Hepatocyte (in vitro differentiated cells): ENCODE measurements around the gene LYL1. TPM values are rescaled to one million over a fixed set of nuclear protein-coding genes. Genes with fewer than 3 reads are reported as not detected.

Experiments used
- DNase-seq: peaks from one replicate; pipeline ENCODE4 v3.0.0-alpha.2; 2016; ENCODE audit warnings: low spot score
- H2AFZ ChIP-seq: fragments of 200-600 bp; sonication (generic); 2 replicates; pipeline ENCODE4 v1.6.0; 2016; ENCODE audit warnings: antibody characterized with exemption, mild to moderate bottlenecking
- H3K27ac ChIP-seq: fragments of 200-600 bp; sonication (generic); 2 replicates; pipeline ENCODE4 v1.5.1; 2016; ENCODE audit warnings: mild to moderate bottlenecking
- H3K27me3 ChIP-seq: fragments of 200-600 bp; sonication (generic); 2 replicates; pipeline ENCODE4 v1.6.1; 2016
- H3K36me3 ChIP-seq: fragments of 200-600 bp; sonication (generic); replicated peaks from 2 replicates; pipeline ENCODE4 v1.5.1; 2016; ENCODE audit warnings: low read depth; ENCODE audit not compliant: insufficient read depth
- H3K4me1 ChIP-seq: fragments of 200-600 bp; sonication (generic); 2 replicates; pipeline ENCODE4 v1.5.1; 2016; ENCODE audit warnings: mild to moderate bottlenecking, moderate library complexity; ENCODE audit not compliant: insufficient read depth
- H3K4me2 ChIP-seq: fragments of 200-600 bp; sonication (generic); 2 replicates; pipeline ENCODE4 v1.6.0; 2016
- H3K4me3 ChIP-seq: fragments of 200-600 bp; sonication (generic); 2 replicates; pipeline ENCODE4 v1.5.1; 2016; ENCODE audit warnings: mild to moderate bottlenecking
- H3K79me2 ChIP-seq: fragments of 200-600 bp; sonication (generic); 2 replicates; pipeline ENCODE4 v1.6.0; 2017; ENCODE audit warnings: mild to moderate bottlenecking
- H3K9me2 ChIP-seq: fragments of 200-600 bp; sonication (generic); replicated peaks from 2 replicates; pipeline ENCODE4 v1.6.0; 2017; ENCODE audit warnings: mild to moderate bottlenecking; ENCODE audit not compliant: insufficient read depth
- H3K9me3 ChIP-seq: fragments of 200-600 bp; sonication (generic); 2 replicates; pipeline ENCODE4 v1.5.1; 2016; ENCODE audit warnings: low read depth, mild to moderate bottlenecking
- H4K20me1 ChIP-seq: fragments of 200-600 bp; sonication (generic); 2 replicates; pipeline ENCODE4 v1.6.0; 2016; ENCODE audit warnings: mild to moderate bottlenecking; ENCODE audit not compliant: insufficient read depth, poor library complexity, severe bottlenecking
- CTCF ChIP-seq: fragments of 200-600 bp; sonication (generic); IDR thresholded peaks from 2 replicates; pipeline ENCODE4 v1.5.1; 2016; ENCODE audit warnings: antibody characterized with exemption, mild to moderate bottlenecking; ENCODE audit not compliant: poor library complexity
- EZH2 ChIP-seq: fragments of 200-600 bp; sonication (generic); IDR thresholded peaks from 2 replicates; pipeline ENCODE4 v1.6.1; 2016; ENCODE audit warnings: antibody characterized with exemption, mild to moderate bottlenecking, borderline replicate concordance
- EZH2phosphoT487 ChIP-seq: fragments of 200-600 bp; sonication (generic); IDR thresholded peaks from one replicate; pipeline ENCODE4 v1.6.1; 2018; ENCODE audit warnings: antibody characterized with exemption, mild to moderate bottlenecking, low read depth, moderate library complexity; ENCODE audit not compliant: unreplicated experiment, severe bottlenecking
- WGBS: methylation state at CpG from one replicate; pipeline ENCODE4 v1.1.6; 2016; ENCODE audit warnings: low lambda C conversion rate; ENCODE audit errors: missing lambda C conversion rate; 5-methylcytosine and 5-hydroxymethylcytosine counted together
- polyA plus RNA-seq: library from polyadenylated mRNA; unstranded; fragments of >200 nt; fragmentation: Nextera tagmentation; extraction: Ambion mirVana; gene quantifications from 2 replicates; pipeline ENCODE4 v1.2.1, GENCODE V29; 2016
- total RNA-seq: library from RNA; depleted of rRNA; stranded (reverse); fragments of >200 nt; gene quantifications from 2 replicates; pipeline ENCODE4 v1.2.3, GENCODE V29; 2014

The LYL1 gene
- total and polyA plus RNA-seq, 2 experiments from 2014 or later, result 0.47 to 1.4 TPM

DNA sequence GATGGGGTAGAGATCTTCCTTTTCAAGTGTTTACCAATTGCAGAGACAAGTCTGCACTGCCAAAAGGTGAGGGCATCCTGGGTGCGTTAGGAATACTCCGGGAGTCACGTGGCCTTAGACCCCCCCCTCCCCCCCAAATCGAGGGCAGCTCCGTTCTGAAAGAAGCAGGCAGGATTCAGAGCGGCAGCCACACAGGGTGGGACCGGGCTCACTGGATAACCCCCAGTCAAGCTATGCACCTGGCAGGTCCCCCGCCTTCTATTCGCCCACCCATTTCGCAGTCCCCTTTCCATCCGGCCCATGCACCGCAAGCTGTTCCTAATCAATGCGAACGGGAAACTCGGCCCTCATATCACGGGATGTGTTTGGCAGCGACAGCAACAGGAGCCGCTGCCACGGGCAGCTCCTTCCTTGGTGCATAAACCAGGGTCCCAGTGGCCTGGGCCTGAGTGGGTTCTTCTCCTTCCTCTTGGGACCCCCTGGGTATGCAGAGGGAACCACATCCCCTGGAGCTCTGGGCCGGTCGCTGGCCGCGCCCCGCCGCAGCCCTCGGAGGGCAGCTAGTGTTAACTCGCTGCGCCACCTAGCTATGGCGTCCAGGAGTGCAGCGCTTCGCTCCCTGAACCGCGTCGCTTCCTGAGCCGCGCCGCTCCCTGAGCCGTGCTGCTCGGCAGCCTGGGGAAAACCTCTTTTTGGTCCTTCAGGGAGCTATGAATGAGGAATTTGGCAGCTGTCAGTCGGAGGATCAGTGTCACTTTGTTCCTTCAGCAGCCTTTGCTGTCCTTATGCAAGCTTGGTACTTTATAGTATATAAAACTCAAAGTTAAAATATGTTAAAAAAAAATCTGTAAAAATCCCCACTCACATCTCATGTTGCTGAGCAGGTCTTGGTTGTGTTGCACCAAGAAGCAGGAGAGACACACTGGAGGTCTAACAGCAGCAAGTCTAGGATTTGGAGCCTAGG is 41.4 kb downstream of the LYL1 start:
- H3K79me2 ChIP-seq, result peaks cover 3% of the 10 kb centered on the region

DNA sequence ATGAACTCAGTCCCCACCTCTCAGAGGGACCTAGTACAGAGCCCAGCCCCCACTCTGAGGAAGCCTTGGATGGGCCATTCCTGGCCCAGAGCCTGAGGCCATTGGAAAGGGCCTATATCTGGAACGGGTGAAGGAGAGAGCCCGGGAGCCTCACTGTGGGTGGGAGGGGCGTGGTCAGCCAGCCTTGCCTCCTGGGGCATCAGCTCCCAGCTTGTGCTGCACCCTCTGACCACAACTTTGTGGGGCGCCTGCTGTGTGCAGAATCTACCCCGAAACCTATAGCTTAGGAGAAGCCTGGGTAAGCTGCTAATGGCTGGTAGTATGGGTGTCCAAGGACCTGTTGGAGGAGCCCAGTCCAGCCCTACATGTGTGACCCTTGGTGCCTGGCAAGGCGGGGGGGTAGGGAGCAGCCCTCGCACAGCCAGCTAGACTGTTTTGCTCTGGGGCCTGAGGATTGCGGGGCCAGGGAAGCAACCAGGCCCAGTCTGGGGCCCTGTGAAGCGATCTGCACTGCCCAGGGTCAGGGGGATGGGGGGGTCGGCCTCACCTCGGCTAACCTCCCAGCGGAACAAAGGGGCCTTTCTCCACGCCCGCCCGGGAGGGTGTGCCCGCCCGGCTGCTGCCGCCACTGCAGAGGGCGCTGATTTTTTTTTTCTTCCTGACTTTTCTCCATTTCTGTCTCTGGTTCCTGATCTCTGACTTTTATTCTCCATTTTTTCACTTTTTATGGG is 42.3 kb downstream of the LYL1 start:
- H2AFZ ChIP-seq, result peak overlapping the region; percentile 16
- DNase-seq, result no peak
- 34% methylated on average over 19 of the region's 19 CpGs for WGBS

More for the DNA sequence above, 41.4 kb downstream of the LYL1 start:
- peaks cover 2% of the 10 kb centered on the region for H4K20me1 ChIP-seq
- H3K9me3 ChIP-seq, result no peaks in the 10 kb centered on the region
- H3K9me2 ChIP-seq, result no peaks in the 10 kb centered on the region
- H3K4me3 ChIP-seq, result no peak overlapping the region
- peaks cover 51% of the 10 kb centered on the region for H3K4me1 ChIP-seq
- peak; percentile 92 for DNase-seq
- peaks cover 32% of the 10 kb centered on the region for H3K27me3 ChIP-seq
- H3K27ac ChIP-seq, result peak overlapping the region; percentile 52
- H3K36me3 ChIP-seq, result no peaks in the 10 kb centered on the region
- WGBS, result 3% methylated on average over 38 of the region's 40 CpGs
- H2AFZ ChIP-seq, result peak overlapping the region; percentile 16
- H3K4me2 ChIP-seq, result peak overlapping the region; percentile 89
- no peak for TF ChIP-seq EZH2phosphoT487
- TF ChIP-seq CTCF, result peak; percentile 99

DNA sequence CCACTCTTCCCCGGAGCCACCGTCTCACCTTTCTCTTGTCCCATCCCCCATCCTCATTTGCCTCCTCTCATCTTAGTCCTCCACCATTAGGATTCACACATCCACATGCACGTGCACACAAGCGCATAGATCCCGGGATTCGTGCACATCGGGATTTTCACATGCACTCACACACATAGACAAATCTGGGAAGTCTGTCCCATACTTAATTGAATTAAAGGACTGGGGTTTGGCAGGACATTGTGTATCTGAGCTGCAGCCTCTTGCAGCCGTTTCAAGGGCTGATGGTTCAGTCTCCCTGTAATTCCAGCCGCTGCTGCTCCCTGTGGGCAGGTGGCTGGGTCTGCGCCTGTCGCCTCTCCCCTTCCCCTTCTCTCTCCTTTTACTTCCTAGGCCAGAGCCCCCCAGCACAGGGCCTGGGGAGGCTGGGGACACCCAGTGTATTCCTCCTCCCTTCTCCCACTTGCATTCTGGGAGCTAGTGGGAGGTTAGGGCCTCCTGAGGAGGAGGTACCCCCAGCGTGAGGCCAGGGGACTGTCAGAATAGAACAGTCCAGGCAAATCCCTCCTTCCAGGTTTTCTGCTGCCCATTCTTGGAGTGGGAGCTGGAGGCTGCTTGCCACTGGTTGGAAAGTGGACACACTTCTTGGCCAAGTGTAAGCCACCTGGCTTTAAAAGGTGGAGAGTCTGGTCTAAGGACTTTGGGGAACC is 43.6 kb downstream of the LYL1 start:
- 64% methylated on average over 12 of the region's 12 CpGs for WGBS

More for the DNA sequence above, 42.3 kb downstream of the LYL1 start:
- no peaks in the 10 kb centered on the region for H3K36me3 ChIP-seq
- no peaks in the 10 kb centered on the region for H3K9me3 ChIP-seq
- peaks cover 59% of the 10 kb centered on the region for H3K4me1 ChIP-seq
- TF ChIP-seq EZH2phosphoT487, result no peak
- TF ChIP-seq CTCF, result no peak
- no peak for TF ChIP-seq EZH2
- peaks cover 32% of the 10 kb centered on the region for H3K27me3 ChIP-seq
- peak overlapping the region; percentile 52 for H3K27ac ChIP-seq
- no peak overlapping the region for H3K4me3 ChIP-seq
- H3K9me2 ChIP-seq, result no peaks in the 10 kb centered on the region
- H3K4me2 ChIP-seq, result peak overlapping the region; percentile 89
- peaks cover 3% of the 10 kb centered on the region for H3K79me2 ChIP-seq
- peaks cover 2% of the 10 kb centered on the region for H4K20me1 ChIP-seq

More for the DNA sequence above, 43.6 kb downstream of the LYL1 start:
- Histone ChIP-seq H2AFZ (no peak overlapping the region), H3K36me3 (no peaks in the 10 kb centered on the region), H3K9me3 (no peaks in the 10 kb centered on the region), H3K27me3 (peaks cover 32% of the 10 kb centered on the region), H3K27ac (peak overlapping the region; percentile 100), H4K20me1 (no peaks in the 10 kb centered on the region), H3K9me2 (no peaks in the 10 kb centered on the region), H3K79me2 (peaks cover 3% of the 10 kb centered on the region), H3K4me3 (no peak overlapping the region), H3K4me1 (peaks cover 72% of the 10 kb centered on the region), H3K4me2 (no peak overlapping the region)
- DNase-seq, result no peak
- TF ChIP-seq EZH2 (no peak), CTCF (no peak), EZH2phosphoT487 (no peak)
